HG03097 (cell line): ENCODE data around the gene USP17L28.
"Not testable (repeated sequence)": the region's sequence is repeated elsewhere in the genome, so short reads cannot be mapped to it uniquely, and the experiment has no call there.

Experiments used
- ATAC-seq: cut with Tn5 transposase; IDR thresholded peaks from one replicate; pipeline ENCODE4 v1.9.1; 2021; ENCODE audit not compliant: unreplicated experiment, low FRiP score

Gene USP17L28, protein sequence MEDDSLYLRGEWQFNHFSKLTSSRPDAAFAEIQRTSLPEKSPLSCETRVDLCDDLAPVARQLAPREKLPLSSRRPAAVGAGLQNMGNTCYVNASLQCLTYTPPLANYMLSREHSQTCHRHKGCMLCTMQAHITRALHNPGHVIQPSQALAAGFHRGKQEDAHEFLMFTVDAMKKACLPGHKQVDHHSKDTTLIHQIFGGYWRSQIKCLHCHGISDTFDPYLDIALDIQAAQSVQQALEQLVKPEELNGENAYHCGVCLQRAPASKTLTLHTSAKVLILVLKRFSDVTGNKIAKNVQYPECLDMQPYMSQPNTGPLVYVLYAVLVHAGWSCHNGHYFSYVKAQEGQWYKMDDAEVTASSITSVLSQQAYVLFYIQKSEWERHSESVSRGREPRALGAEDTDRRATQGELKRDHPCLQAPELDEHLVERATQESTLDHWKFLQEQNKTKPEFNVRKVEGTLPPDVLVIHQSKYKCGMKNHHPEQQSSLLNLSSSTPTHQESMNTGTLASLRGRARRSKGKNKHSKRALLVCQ

DNA sequence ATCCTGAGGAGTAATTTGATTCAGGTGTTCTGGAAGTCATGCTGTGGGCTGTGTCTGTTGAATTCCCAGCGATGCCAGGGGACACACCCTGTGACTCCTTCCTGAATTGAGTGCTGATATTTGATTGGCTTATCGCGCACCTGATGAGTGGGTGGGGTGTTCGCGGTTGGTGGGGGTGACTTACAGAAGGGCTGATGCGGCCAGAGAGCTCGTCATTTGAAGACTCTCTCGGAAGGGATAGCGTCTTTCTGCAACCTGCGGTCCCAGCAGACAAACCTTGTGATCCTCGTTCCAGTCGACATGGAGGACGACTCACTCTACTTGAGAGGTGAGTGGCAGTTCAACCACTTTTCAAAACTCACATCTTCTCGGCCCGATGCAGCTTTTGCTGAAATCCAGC is at the start of gene USP17L28:
Gene USP17L28, plus strand, starts transcription at position 301 of the 400 bp plus-strand sequence. Its CDS starts 0 bp downstream, at position 301.
- not testable (repeated sequence) for ATAC-seq

DNA sequence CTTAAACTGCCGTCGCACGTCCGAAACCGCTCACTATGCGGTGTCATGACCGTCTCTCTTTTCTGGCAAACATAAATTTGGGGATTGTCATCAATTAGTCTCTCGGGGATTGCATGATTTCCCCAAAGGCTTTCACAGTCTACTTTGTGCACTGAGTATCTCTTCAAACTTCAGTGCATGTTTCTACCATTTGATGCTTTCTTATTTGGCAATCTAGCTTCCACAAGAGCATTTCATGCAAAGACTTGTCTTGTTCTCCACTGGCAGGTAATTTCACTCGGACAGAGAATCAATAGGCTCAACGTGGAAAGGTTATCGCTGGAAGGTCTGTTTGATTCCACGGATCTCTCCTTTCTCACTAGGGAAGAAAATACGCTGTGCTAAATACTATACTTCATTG is 24.5 kb upstream of the USP17L28 start:
- not testable (repeated sequence) for ATAC-seq

DNA sequence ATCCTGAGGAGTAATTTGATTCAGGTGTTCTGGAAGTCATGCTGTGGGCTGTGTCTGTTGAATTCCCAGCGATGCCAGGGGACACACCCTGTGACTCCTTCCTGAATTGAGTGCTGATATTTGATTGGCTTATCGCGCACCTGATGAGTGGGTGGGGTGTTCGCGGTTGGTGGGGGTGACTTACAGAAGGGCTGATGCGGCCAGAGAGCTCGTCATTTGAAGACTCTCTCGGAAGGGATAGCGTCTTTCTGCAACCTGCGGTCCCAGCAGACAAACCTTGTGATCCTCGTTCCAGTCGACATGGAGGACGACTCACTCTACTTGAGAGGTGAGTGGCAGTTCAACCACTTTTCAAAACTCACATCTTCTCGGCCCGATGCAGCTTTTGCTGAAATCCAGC is 23.8 kb upstream of the USP17L28 start, which contains the start of gene USP17L24:
Gene USP17L24, plus strand, starts transcription at position 301 of the 400 bp plus-strand sequence. Its CDS starts 0 bp downstream, at position 301.
- not testable (repeated sequence) for ATAC-seq

DNA sequence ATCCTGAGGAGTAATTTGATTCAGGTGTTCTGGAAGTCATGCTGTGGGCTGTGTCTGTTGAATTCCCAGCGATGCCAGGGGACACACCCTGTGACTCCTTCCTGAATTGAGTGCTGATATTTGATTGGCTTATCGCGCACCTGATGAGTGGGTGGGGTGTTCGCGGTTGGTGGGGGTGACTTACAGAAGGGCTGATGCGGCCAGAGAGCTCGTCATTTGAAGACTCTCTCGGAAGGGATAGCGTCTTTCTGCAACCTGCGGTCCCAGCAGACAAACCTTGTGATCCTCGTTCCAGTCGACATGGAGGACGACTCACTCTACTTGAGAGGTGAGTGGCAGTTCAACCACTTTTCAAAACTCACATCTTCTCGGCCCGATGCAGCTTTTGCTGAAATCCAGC is 19.1 kb upstream of the USP17L28 start, which contains the start of gene USP17L25:
Gene USP17L25, plus strand, starts transcription at position 301 of the 400 bp plus-strand sequence. Its CDS starts 0 bp downstream, at position 301.
- not testable (repeated sequence) for ATAC-seq

DNA sequence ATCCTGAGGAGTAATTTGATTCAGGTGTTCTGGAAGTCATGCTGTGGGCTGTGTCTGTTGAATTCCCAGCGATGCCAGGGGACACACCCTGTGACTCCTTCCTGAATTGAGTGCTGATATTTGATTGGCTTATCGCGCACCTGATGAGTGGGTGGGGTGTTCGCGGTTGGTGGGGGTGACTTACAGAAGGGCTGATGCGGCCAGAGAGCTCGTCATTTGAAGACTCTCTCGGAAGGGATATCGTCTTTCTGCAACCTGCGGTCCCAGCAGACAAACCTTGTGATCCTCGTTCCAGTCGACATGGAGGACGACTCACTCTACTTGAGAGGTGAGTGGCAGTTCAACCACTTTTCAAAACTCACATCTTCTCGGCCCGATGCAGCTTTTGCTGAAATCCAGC is 14.3 kb upstream of the USP17L28 start, which contains the start of gene USP17L26:
Gene USP17L26, plus strand, starts transcription at position 301 of the 400 bp plus-strand sequence. Its CDS starts 0 bp downstream, at position 301.
- ATAC-seq = not testable (repeated sequence)

DNA sequence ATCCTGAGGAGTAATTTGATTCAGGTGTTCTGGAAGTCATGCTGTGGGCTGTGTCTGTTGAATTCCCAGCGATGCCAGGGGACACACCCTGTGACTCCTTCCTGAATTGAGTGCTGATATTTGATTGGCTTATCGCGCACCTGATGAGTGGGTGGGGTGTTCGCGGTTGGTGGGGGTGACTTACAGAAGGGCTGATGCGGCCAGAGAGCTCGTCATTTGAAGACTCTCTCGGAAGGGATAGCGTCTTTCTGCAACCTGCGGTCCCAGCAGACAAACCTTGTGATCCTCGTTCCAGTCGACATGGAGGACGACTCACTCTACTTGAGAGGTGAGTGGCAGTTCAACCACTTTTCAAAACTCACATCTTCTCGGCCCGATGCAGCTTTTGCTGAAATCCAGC is 9.6 kb upstream of the USP17L28 start, which contains the start of gene USP17L5:
Gene USP17L5, plus strand, starts transcription at position 301 of the 400 bp plus-strand sequence. Its CDS starts 0 bp downstream, at position 301.
- not testable (repeated sequence) for ATAC-seq

DNA sequence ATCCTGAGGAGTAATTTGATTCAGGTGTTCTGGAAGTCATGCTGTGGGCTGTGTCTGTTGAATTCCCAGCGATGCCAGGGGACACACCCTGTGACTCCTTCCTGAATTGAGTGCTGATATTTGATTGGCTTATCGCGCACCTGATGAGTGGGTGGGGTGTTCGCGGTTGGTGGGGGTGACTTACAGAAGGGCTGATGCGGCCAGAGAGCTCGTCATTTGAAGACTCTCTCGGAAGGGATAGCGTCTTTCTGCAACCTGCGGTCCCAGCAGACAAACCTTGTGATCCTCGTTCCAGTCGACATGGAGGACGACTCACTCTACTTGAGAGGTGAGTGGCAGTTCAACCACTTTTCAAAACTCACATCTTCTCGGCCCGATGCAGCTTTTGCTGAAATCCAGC is 4.8 kb upstream of the USP17L28 start, which contains the start of gene USP17L27:
Gene USP17L27, plus strand, starts transcription at position 301 of the 400 bp plus-strand sequence. Its CDS starts 0 bp downstream, at position 301.
- ATAC-seq = not testable (repeated sequence)

DNA sequence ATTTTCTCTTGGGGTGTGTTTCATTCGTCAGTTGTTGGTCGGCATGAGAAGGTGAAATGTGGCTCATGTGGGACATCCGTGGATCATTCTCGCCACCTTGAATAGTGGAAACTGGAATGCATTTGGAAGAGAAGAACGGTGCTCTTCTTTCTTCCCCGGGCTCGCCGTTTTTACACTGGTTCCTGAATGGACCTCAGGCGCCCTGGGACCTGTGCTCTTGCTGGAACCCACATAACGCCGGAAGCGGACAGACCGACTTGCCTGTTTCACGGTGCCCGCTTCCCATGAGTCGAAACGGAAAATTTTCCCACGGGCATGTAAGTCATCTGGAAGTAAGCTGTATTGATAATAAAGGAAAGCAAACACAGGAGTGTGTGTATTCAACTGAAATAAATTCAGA is 2.2 kb downstream of the USP17L28 start:
- not testable (repeated sequence) for ATAC-seq

DNA sequence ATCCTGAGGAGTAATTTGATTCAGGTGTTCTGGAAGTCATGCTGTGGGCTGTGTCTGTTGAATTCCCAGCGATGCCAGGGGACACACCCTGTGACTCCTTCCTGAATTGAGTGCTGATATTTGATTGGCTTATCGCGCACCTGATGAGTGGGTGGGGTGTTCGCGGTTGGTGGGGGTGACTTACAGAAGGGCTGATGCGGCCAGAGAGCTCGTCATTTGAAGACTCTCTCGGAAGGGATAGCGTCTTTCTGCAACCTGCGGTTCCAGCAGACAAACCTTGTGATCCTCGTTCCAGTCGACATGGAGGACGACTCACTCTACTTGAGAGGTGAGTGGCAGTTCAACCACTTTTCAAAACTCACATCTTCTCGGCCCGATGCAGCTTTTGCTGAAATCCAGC is 4.6 kb downstream of the USP17L28 start, which contains the start of gene USP17L29:
Gene USP17L29, plus strand, starts transcription at position 301 of the 400 bp plus-strand sequence. Its CDS starts 0 bp downstream, at position 301.
- not testable (repeated sequence) for ATAC-seq

DNA sequence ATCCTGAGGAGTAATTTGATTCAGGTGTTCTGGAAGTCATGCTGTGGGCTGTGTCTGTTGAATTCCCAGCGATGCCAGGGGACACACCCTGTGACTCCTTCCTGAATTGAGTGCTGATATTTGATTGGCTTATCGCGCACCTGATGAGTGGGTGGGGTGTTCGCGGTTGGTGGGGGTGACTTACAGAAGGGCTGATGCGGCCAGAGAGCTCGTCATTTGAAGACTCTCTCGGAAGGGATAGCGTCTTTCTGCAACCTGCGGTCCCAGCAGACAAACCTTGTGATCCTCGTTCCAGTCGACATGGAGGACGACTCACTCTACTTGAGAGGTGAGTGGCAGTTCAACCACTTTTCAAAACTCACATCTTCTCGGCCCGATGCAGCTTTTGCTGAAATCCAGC is 14.1 kb downstream of the USP17L28 start, which contains the start of gene USP17L30:
Gene USP17L30, plus strand, starts transcription at position 301 of the 400 bp plus-strand sequence. Its CDS starts 0 bp downstream, at position 301.
- not testable (repeated sequence) for ATAC-seq

DNA sequence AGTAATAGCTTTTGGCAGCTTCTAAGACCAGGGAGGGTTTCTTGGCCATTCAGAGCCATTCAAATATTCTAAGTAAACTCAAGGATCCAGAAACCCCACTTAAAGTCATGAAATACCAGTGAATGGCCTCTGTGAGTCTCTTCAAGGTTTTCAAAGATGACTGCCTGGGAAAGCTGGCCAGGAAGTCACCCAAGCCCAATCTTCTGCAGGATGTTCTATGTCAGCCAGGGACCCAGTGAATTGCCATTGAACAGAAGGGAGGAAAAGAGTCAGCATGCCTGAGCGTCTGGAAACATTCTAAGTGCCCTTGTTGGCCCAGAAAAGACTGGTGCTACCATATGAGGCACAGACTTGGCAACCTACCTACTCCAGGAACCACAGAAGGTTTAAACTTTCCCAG is 31.2 kb downstream of the USP17L28 start:
- not testable (repeated sequence) for ATAC-seq

DNA sequence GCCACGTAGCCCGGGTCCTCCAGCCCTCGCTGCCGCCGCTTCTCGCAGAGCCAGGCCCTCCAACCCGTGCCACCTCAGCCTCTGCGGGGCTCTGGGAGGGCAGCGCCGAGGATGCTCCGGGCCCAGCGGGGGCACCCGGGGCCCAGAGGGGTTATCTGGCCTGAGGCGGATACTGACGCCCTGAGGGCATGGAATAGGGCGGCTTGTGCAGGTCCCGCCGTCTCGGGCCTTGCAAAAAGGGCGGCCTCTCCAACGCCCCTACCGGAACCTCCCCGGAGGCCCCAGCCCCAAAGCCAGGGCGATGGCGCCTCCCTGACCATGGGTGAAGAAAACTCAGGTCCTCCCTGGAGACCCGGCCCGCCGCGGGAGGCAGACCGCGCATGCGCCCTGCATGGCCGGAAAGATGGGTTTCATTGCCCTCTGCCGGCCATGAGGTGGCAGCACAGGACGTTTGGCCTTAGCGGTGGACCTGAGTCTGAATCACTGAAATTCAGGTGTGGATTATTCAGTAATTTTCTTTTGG is 32.4 kb downstream of the USP17L28 start:
- ATAC-seq = not testable (repeated sequence)

DNA sequence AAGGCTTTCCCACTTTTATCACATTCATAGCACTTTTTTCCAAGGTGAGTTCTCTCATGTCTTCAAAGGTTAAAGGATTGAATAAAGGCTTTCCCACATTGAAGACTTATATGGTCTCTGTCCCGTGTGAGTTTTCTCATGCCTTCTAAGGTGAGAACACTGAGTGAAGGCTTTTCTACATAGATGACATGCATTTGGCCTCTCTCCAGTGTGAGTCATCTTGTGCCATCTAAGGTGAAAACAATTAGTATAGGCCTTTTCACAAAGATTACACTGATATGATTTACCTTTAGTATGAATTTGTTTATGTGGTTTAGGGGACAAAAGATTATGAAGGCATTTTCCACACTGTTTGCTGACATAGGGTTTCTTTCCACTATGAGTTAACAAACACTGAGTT is 35.4 kb downstream of the USP17L28 start:
- no peak for ATAC-seq

DNA sequence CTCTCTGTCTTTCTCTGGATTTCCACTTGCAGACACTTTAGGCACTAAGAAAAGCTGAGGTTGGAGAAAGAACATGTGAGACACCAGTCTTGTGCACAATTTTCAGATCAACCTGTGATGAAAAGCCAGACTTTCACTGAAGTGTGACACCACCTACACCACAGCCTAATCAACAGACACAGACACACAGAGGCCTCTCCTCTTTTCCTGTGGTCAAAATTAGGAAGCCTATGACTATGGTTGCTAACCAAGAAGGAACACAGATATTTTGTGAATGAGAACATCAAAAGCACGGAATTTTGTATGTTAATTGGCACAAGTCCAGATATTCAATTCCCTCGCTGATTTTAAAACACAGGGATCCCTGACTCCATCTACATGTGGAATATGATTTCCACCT is 40.3 kb downstream of the USP17L28 start:
- ATAC-seq = not testable (repeated sequence)
